Neural cell (in vitro differentiated cells): ENCODE data around the gene PLP1. TPM values are rescaled to one million over a fixed set of nuclear protein-coding genes. Genes with fewer than 3 reads are reported as not detected.

Experiments used
- H2AFZ ChIP-seq: fragments of 200-600, 300-800 bp; sonication (generic), shearing (Covaris generic); 2 replicates; pipeline ENCODE4 v1.6.0; 2014; ENCODE audit warnings: low read depth, mild to moderate bottlenecking, antibody characterized with exemption, low read length, moderate library complexity
- H3F3A ChIP-seq: fragments of 200-600 bp; shearing (Covaris generic); 2 replicates; pipeline ENCODE4 v1.6.1; 2016; ENCODE audit warnings: mild to moderate bottlenecking, moderate library complexity, mixed read lengths, antibody characterized with exemption, low read length; ENCODE audit not compliant: insufficient read depth, poor library complexity, severe bottlenecking
- H3K27ac ChIP-seq: fragments of 200-600, 300-800 bp; sonication (generic), shearing (Covaris generic); 2 replicates; pipeline ENCODE4 v1.5.1; 2014; ENCODE audit warnings: mild to moderate bottlenecking, low read length, moderate library complexity
- H3K27me3 ChIP-seq: fragments of 300-800, 200-600 bp; sonication (generic), shearing (Covaris generic); 2 replicates; pipeline ENCODE4 v1.6.0; 2014; ENCODE audit warnings: mild to moderate bottlenecking, low read depth, low read length, moderate library complexity; ENCODE audit not compliant: insufficient read depth
- H3K36me3 ChIP-seq: fragments of 300-800, 200-600 bp; sonication (generic), shearing (Covaris generic); 2 replicates; pipeline ENCODE4 v1.5.1; 2014; ENCODE audit warnings: mild to moderate bottlenecking, antibody characterized with exemption, low read length, moderate library complexity; ENCODE audit not compliant: insufficient read depth
- H3K4me2 ChIP-seq: fragments of 300-800, 200-600 bp; sonication (generic), shearing (Covaris generic); 2 replicates; pipeline ENCODE4 v1.6.0; 2014; ENCODE audit warnings: mild to moderate bottlenecking, low read length
- H3K4me3 ChIP-seq: fragments of 300-800, 200-600 bp; sonication (generic), shearing (Covaris generic); 2 replicates; pipeline ENCODE4 v1.5.1; 2014; ENCODE audit warnings: mild to moderate bottlenecking, low read length, moderate library complexity
- H3K79me2 ChIP-seq: fragments of 200-600 bp; shearing (Covaris generic); replicated peaks from 2 replicates; pipeline ENCODE4 v1.6.0; 2014; ENCODE audit warnings: mild to moderate bottlenecking, low read length, moderate library complexity; ENCODE audit not compliant: insufficient read depth
- H3K9ac ChIP-seq: fragments of 300-800, 200-600 bp; sonication (generic), shearing (Covaris generic); 2 replicates; pipeline ENCODE4 v1.6.1; 2016; ENCODE audit warnings: mild to moderate bottlenecking, low read length, mixed read lengths
- H3K9me2 ChIP-seq: fragments of 200-600 bp; shearing (Covaris generic); 2 replicates; pipeline ENCODE4 v1.6.1; 2016; ENCODE audit warnings: mild to moderate bottlenecking, low read length, mixed read lengths; ENCODE audit not compliant: insufficient read depth
- H3K9me3 ChIP-seq: fragments of 200-600, 300-800 bp; sonication (generic), shearing (Covaris generic); 2 replicates; pipeline ENCODE4 v1.6.1; 2016; ENCODE audit warnings: mild to moderate bottlenecking, mixed run types, low read length, moderate library complexity, mixed read lengths
- H4K20me1 ChIP-seq: fragments of 200-600 bp; shearing (Covaris generic); 2 replicates; pipeline ENCODE4 v1.6.1; 2016; ENCODE audit warnings: mild to moderate bottlenecking, mixed run types; ENCODE audit not compliant: insufficient read depth
- EP300 ChIP-seq: fragments of 450-650 bp; conservative IDR thresholded peaks from 2 replicates; pipeline ENCODE4 v1.6.1; 2014; ENCODE audit warnings: antibody characterized with exemption, mild to moderate bottlenecking, moderate library complexity; ENCODE audit not compliant: poor library complexity, severe bottlenecking
- EZH2 ChIP-seq: fragments of 200-600, 300-800 bp; shearing (Covaris generic), sonication (generic); IDR thresholded peaks from 2 replicates; pipeline ENCODE4 v1.6.1; 2014; ENCODE audit warnings: antibody characterized with exemption, low read length, borderline replicate concordance, mild to moderate bottlenecking; ENCODE audit not compliant: insufficient read depth, poor library complexity, severe bottlenecking
- MXI1 ChIP-seq: fragments of 450-650 bp; conservative IDR thresholded peaks from 2 replicates; pipeline ENCODE4 v1.6.1; 2014; ENCODE audit warnings: antibody characterized with exemption, mild to moderate bottlenecking; ENCODE audit not compliant: poor library complexity, severe bottlenecking
- POLR2AphosphoS5 ChIP-seq: IDR thresholded peaks from 2 replicates; pipeline ENCODE4 v1.6.1; 2012
- RAD21 ChIP-seq: fragments of 450-650 bp; conservative IDR thresholded peaks from 2 replicates; pipeline ENCODE4 v1.6.1; 2014; ENCODE audit warnings: antibody characterized with exemption, mild to moderate bottlenecking, moderate library complexity
- SMC3 ChIP-seq: fragments of 450-650 bp; conservative IDR thresholded peaks from 2 replicates; pipeline ENCODE4 v1.6.1; 2014; ENCODE audit warnings: antibody characterized with exemption, mild to moderate bottlenecking, moderate library complexity; ENCODE audit not compliant: poor library complexity
- TAF1 ChIP-seq: IDR thresholded peaks from 2 replicates; pipeline ENCODE4 v1.6.1; 2012; ENCODE audit warnings: low read depth
- polyA plus RNA-seq: library from polyadenylated mRNA; depleted of rRNA; stranded (reverse); fragments of >200 nt; gene quantifications from 2 replicates; pipeline ENCODE4 v1.2.3, GENCODE V29; 2014
- TF ChIP-seq, protein P1 (sequence below): fragments of 450-650 bp; IDR thresholded peaks from 2 replicates; pipeline ENCODE4 v1.5.1; 2014; ENCODE audit warnings: antibody characterized with exemption, mild to moderate bottlenecking, moderate library complexity; ENCODE audit not compliant: poor library complexity, severe bottlenecking
- TF ChIP-seq, protein P2 (sequence below): IDR thresholded peaks from 2 replicates; pipeline ENCODE4 v1.6.1; 2012; ENCODE audit warnings: borderline replicate concordance

Gene PLP1
- polyA plus RNA-seq, 1 donor from 2014 or later = 0.71 TPM

DNA sequence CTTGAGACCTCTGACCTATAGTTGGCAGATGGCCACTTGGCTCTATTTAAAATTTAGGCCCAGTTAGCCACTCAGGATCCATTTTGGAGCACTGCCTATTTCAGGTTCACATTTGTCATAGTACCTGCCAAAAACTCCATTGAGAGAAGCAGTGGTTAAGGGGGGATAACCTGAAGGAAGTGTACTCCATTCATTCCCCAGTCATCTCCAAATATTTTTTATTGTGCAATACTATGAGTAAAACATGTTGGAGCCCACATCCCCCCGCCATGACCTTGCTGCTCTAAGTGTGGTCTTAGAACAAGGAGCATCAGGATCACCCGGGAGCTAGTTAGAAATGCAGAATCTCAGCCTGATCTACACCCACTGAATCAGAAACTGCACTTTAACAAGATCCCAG lies 21.1 kb downstream of the PLP1 start:
- H2AFZ ChIP-seq = no peak overlapping the region
- no peaks in the 10 kb centered on the region for H3K9me2 ChIP-seq
- H4K20me1 ChIP-seq = no peaks in the 10 kb centered on the region
- H3K79me2 ChIP-seq = no peaks in the 10 kb centered on the region
- TF ChIP-seq POLR2AphosphoS5 (no peak), EZH2 (no peak), TAF1 (no peak), SMC3 (no peak), MXI1 (no peak), EP300 (no peak), RAD21 (no peak)
- TF ChIP-seq, protein P1, sequence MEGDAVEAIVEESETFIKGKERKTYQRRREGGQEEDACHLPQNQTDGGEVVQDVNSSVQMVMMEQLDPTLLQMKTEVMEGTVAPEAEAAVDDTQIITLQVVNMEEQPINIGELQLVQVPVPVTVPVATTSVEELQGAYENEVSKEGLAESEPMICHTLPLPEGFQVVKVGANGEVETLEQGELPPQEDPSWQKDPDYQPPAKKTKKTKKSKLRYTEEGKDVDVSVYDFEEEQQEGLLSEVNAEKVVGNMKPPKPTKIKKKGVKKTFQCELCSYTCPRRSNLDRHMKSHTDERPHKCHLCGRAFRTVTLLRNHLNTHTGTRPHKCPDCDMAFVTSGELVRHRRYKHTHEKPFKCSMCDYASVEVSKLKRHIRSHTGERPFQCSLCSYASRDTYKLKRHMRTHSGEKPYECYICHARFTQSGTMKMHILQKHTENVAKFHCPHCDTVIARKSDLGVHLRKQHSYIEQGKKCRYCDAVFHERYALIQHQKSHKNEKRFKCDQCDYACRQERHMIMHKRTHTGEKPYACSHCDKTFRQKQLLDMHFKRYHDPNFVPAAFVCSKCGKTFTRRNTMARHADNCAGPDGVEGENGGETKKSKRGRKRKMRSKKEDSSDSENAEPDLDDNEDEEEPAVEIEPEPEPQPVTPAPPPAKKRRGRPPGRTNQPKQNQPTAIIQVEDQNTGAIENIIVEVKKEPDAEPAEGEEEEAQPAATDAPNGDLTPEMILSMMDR = no peak
- TF ChIP-seq, protein P2, sequence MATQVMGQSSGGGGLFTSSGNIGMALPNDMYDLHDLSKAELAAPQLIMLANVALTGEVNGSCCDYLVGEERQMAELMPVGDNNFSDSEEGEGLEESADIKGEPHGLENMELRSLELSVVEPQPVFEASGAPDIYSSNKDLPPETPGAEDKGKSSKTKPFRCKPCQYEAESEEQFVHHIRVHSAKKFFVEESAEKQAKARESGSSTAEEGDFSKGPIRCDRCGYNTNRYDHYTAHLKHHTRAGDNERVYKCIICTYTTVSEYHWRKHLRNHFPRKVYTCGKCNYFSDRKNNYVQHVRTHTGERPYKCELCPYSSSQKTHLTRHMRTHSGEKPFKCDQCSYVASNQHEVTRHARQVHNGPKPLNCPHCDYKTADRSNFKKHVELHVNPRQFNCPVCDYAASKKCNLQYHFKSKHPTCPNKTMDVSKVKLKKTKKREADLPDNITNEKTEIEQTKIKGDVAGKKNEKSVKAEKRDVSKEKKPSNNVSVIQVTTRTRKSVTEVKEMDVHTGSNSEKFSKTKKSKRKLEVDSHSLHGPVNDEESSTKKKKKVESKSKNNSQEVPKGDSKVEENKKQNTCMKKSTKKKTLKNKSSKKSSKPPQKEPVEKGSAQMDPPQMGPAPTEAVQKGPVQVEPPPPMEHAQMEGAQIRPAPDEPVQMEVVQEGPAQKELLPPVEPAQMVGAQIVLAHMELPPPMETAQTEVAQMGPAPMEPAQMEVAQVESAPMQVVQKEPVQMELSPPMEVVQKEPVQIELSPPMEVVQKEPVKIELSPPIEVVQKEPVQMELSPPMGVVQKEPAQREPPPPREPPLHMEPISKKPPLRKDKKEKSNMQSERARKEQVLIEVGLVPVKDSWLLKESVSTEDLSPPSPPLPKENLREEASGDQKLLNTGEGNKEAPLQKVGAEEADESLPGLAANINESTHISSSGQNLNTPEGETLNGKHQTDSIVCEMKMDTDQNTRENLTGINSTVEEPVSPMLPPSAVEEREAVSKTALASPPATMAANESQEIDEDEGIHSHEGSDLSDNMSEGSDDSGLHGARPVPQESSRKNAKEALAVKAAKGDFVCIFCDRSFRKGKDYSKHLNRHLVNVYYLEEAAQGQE = no peak
- no peak overlapping the region for H3K4me3 ChIP-seq
- no peak overlapping the region for H3K27ac ChIP-seq
- no peaks in the 10 kb centered on the region for H3F3A ChIP-seq
- no peak overlapping the region for H3K9ac ChIP-seq
- H3K9me3 ChIP-seq = no peaks in the 10 kb centered on the region
- no peak overlapping the region for H3K4me2 ChIP-seq
- H3K27me3 ChIP-seq = no peaks in the 10 kb centered on the region
- no peaks in the 10 kb centered on the region for H3K36me3 ChIP-seq

DNA sequence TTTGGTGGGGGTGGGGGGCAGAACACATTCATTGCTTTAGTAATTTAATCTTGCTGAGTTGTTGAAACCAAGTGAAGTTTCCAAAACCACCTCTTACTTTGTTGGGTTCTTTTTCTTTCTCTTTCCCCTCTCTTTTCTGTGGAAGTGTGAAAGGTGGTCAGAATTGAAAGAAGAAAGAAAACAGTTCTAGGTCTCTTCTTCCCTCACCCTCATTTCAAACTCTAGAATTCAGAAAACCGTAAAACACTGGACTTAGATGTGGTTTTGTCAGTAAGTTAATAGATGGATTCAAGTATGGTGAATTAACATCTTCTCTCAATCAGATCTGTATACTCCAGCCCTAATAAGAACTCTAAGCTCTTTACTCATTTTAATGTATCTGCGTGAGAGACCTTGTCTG lies 23.7 kb downstream of the PLP1 start:
- Histone ChIP-seq H3K4me2 (no peak overlapping the region), H3K9me2 (no peaks in the 10 kb centered on the region), H3K27me3 (no peaks in the 10 kb centered on the region), H3K36me3 (no peaks in the 10 kb centered on the region), H3K27ac (no peak overlapping the region), H3F3A (no peaks in the 10 kb centered on the region), H2AFZ (no peak overlapping the region), H3K9me3 (no peaks in the 10 kb centered on the region), H3K79me2 (no peaks in the 10 kb centered on the region), H4K20me1 (no peaks in the 10 kb centered on the region), H3K9ac (no peak overlapping the region), H3K4me3 (no peak overlapping the region)
- TF ChIP-seq MXI1 (no peak), RAD21 (no peak), SMC3 (no peak), EP300 (no peak), EZH2 (no peak), TAF1 (no peak), POLR2AphosphoS5 (no peak)
- TF ChIP-seq, protein P2 = no peak
- TF ChIP-seq, protein P1 = no peak
